Large intestine (tissue), 3 donors: Measurements from ENCODE around the gene FADS2. TPM values are rescaled to one million over a fixed set of nuclear protein-coding genes. Genes with fewer than 3 reads are reported as not detected.
"Not testable (repeated sequence)": the region's sequence is repeated elsewhere in the genome, so short reads cannot be mapped to it uniquely, and the experiment has no call there.

Source experiments
- DNase-seq, 2 donors: peaks; one replicate each; pipeline versions ENCODE4 v3.0.0 to v3.0.0-alpha.2; 2013
- H3K27ac ChIP-seq: one replicate; pipeline ENCODE4 v1.5.1; 2013; ENCODE audit warnings: low read length
- H3K27me3 ChIP-seq: 2 replicates; pipeline ENCODE4 v1.6.1; 2013; ENCODE audit warnings: low read length; ENCODE audit not compliant: control insufficient read depth, insufficient read depth
- H3K36me3 ChIP-seq: 2 replicates; pipeline ENCODE4 v1.6.1; 2013; ENCODE audit warnings: low read length; ENCODE audit not compliant: control insufficient read depth, insufficient read depth
- H3K4me1 ChIP-seq: one replicate; pipeline ENCODE4 v1.6.1; 2013; ENCODE audit warnings: low read length; ENCODE audit not compliant: control insufficient read depth, insufficient read depth
- H3K4me3 ChIP-seq: one replicate; pipeline ENCODE4 v1.5.1; 2013; ENCODE audit warnings: low read length
- H3K9me3 ChIP-seq: one replicate; pipeline ENCODE4 v1.6.1; 2013; ENCODE audit warnings: mild to moderate bottlenecking, low read depth, low read length, moderate library complexity; ENCODE audit not compliant: control insufficient read depth
- WGBS: methylation state at CpG from one replicate; pipeline ENCODE4 v1.1.5; 2013; ENCODE audit warnings: low lambda C conversion rate; ENCODE audit not compliant: insufficient coverage; 5-methylcytosine and 5-hydroxymethylcytosine counted together
- polyA plus RNA-seq: library from polyadenylated mRNA; unstranded; fragments of 120-200 nt; gene quantifications from one replicate; pipeline ENCODE4 v1.2.1, GENCODE V29; 2013

FADS2 gene
- polyA plus RNA-seq, 1 donor: 28.8 TPM

DNA sequence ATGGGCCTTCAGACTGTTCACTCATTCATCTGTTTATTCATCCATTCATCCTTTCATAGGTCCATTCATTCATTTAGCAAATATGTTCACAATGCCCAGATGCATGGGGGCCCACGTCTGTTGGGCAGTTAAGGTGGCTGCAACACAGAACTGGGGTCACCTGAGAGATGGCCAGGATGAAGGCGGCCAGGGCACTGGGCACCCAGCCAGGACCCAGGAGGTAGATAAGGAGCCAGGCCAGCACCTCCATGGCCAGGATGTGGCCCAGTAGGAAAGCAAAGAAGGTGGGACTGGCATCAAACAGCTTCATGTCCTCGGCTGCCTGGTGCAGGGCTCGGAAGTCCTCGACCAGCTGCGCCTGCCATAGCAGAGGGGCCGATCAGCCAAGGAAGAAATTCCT, 51.1 kb downstream of the FADS2 start:
- Histone ChIP-seq H3K27ac (no peak overlapping the region), H3K4me1 (no peaks in the 10 kb centered on the region), H3K36me3 (no peaks in the 10 kb centered on the region), H3K4me3 (no peak overlapping the region), H3K27me3 (no peaks in the 10 kb centered on the region), H3K9me3 (no peaks in the 10 kb centered on the region)
- no peak for DNase-seq
- no CpG with 5 or more reads among the region's 7 CpGs for WGBS

DNA sequence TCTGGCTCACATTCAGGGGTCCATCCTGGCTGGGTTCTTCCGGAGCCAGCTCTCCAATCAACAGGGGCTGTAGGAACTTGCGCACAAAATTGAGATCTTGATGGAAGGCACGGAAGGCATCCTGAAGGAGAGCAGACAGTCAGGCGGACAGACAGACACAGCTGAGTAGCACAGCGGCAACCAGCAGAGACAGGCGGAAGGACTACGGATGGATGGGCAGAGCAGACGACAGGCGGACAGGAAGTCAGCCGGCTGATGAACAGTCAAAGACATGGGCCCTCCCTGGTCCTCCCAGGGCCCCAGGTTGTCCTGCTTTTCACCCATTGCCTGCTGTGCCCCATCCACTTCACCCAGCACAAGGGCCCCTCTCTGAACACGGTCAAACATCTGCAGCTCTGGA, 51.9 kb downstream of the FADS2 start:
- WGBS: 100% methylated on average over 4 of the region's 11 CpGs
- Histone ChIP-seq H3K4me3 (no peak overlapping the region), H3K27me3 (no peaks in the 10 kb centered on the region), H3K27ac (no peak overlapping the region), H3K4me1 (no peaks in the 10 kb centered on the region), H3K9me3 (no peaks in the 10 kb centered on the region), H3K36me3 (no peaks in the 10 kb centered on the region)
- no peak for DNase-seq

DNA sequence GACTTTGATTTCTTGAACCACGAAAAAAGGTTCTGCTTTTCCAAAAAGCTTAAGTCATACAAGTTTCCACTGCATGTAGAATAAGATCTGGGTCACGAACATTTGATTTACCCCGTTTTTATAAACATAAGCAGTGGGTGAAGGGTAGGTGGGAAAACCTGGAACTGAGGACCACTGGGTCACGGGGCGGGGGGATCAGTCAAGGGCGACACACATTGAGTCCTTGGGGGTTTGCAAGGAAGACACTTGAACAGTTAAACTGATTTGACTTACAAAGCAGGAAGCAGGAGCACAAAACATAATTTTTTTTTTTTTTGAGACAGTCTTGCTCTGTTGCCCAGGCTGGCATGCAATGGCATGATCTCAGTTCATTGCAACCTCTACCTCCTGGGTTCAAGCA, 52.4 kb downstream of the FADS2 start:
- no peaks in the 10 kb centered on the region for H3K36me3 ChIP-seq
- H3K4me3 ChIP-seq: no peak overlapping the region
- no peak overlapping the region for H3K27ac ChIP-seq
- WGBS: no CpG with 5 or more reads among the region's 6 CpGs
- H3K4me1 ChIP-seq: no peaks in the 10 kb centered on the region
- no peaks in the 10 kb centered on the region for H3K27me3 ChIP-seq
- DNase-seq: no peak
- no peaks in the 10 kb centered on the region for H3K9me3 ChIP-seq

DNA sequence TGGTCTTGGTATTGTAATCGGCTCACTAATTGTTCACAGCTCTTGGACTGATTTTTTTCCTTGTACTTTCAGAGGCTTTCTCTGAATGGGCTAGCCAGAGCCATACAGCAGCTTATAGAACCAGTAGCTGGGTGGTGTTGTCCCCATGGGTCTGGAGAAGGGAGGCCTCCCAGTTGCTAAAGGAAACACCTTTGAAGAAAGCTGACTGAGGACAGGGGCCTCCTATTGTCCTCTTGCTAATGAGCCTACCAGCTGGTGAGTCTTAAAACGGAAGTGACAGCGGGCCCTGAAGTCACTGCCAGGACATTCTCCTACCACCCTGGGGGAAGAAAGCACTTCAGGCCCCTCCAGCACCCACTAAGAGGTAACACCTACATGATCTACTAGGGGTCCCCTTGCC, 53.3 kb downstream of the FADS2 start:
- Histone ChIP-seq H3K9me3 (no peaks in the 10 kb centered on the region), H3K36me3 (no peaks in the 10 kb centered on the region), H3K27me3 (no peaks in the 10 kb centered on the region), H3K4me3 (no peak overlapping the region), H3K4me1 (no peaks in the 10 kb centered on the region), H3K27ac (no peak overlapping the region)
- no peak for DNase-seq
- WGBS: no CpG with 5 or more reads among the region's 3 CpGs

DNA sequence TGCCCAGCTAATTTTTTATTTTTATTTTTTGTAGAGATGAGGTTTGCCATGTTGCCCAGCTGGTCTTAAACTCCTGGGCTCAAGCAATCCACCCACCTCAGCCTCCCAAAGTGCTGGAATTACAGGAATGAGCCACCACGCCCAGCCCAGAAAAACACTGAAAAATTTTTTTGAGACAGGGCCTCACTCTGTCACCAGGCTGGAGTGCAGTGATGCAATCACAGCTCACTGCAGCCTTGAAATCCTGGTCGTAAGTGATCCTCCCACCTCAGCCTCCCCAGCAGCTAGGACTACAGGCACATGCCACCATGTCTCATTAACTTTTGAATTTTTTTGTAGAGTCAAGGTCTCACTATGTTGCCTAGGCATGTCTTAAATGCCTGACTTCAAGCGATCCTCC, 54.2 kb downstream of the FADS2 start:
- H3K4me3 ChIP-seq, H3K36me3 ChIP-seq, H3K27ac ChIP-seq, H3K4me1 ChIP-seq, H3K9me3 ChIP-seq, DNase-seq, H3K27me3 ChIP-seq: not testable (repeated sequence)
- WGBS: no CpG with 5 or more reads among the region's 3 CpGs

DNA sequence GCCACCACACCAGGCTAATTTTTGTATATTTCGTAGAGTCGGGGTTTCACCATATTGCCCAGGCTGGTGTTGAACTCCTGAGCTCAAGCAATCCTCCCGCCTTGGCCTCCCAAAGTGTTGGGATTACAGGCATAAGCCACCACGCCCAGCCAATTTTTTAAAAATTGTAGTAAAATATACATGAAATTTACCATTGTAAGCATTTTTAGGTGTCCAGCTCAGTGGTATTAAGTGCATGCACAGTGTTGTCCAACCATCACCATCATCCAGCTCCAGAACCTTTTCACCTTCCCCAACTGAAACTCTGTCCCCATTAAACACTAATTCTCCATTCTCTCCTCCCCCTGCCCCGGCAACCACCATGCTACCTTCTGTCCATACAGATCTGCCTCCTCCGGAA, 54.8 kb downstream of the FADS2 start:
- WGBS: no CpG with 5 or more reads among the region's 6 CpGs
- no peaks in the 10 kb centered on the region for H3K4me1 ChIP-seq
- no peak overlapping the region for H3K27ac ChIP-seq
- peaks cover 3% of the 10 kb centered on the region for H3K27me3 ChIP-seq
- no peaks in the 10 kb centered on the region for H3K36me3 ChIP-seq
- H3K9me3 ChIP-seq: no peaks in the 10 kb centered on the region
- no peak for DNase-seq
- no peak overlapping the region for H3K4me3 ChIP-seq

DNA sequence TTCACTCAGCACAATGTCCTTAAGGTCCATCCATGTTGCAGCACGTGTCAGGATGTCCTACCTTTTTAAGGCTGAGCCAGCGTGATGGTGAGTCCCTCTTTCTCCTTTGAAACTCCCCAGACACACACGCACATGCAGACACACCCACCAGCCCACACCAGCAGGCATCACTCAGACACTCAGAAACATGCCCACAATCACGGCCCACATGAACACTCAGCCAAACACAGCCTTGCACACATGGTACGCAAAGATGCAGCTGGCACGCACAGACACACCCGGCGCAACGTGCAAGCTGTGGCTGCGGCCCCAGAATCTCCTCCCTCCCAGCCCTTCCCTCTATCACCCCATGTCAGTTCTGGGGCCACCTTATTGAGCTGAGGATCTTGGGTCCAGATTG, 55.2 kb downstream of the FADS2 start:
- H3K4me3 ChIP-seq: no peak overlapping the region
- peaks cover 3% of the 10 kb centered on the region for H3K27me3 ChIP-seq
- no peaks in the 10 kb centered on the region for H3K36me3 ChIP-seq
- no peaks in the 10 kb centered on the region for H3K9me3 ChIP-seq
- no peaks in the 10 kb centered on the region for H3K4me1 ChIP-seq
- no CpG with 5 or more reads among the region's 10 CpGs for WGBS
- DNase-seq: no peak
- H3K27ac ChIP-seq: no peak overlapping the region

DNA sequence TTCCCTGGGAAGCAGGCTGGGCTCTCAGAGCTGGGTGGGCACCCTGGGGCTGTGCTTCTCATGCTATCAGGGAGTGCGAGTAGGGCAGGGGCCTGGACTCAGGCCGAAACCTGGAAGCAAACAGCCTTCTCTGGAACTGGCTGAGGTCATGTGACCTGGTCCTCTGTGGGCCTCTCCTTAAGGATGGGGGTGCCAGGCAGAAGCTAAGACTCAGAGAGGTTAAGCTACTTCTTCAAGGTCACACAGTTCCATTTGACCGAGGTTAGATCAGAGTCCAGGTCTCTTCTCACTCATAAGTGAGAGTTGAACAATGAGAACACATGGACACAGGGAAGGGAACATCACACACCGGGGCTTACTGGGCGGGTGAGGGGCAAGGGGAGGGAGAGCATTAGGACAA, 55.8 kb downstream of the FADS2 start:
- Histone ChIP-seq H3K4me3 (no peak overlapping the region), H3K9me3 (no peaks in the 10 kb centered on the region), H3K36me3 (no peaks in the 10 kb centered on the region), H3K4me1 (no peaks in the 10 kb centered on the region), H3K27me3 (peaks cover 3% of the 10 kb centered on the region), H3K27ac (no peak overlapping the region)
- DNase-seq: no peak
- no CpG with 5 or more reads among the region's 5 CpGs for WGBS

DNA sequence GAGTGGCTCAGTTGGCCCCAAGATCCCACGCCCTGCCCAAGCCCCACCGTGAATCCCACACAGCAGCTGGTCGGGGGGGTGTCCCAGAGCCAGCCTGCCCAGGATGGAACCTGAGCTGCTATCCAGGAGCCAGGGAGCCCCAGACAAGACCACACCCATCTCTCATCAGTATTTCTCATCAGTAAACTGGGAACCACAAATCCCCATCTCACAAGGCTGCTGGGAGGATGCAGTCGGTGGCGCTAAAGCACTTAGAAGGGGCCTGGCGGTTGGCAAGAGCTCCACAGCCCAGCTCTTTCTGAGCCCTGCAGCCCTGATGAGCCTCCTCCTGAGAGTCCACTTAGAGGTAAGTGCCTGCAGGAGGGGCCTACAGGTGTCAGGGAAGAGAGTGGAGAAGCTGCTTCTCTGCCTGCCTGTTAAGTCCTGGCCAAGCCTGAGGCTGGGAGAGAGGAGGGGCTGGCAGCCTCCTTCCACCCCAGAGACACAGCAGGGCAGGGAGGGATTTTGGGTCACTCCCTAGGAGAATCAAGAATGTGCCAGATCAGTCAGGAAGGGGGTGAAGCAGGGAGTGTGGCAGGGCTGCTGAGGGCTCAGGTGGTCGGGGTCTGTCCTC, 57.2 kb downstream of the FADS2 start:
- peaks cover 3% of the 10 kb centered on the region for H3K27me3 ChIP-seq
- no peaks in the 10 kb centered on the region for H3K36me3 ChIP-seq
- H3K27ac ChIP-seq: no peak overlapping the region
- H3K4me1 ChIP-seq: peaks cover 1% of the 10 kb centered on the region
- no CpG with 5 or more reads among the region's 7 CpGs for WGBS
- no peak overlapping the region for H3K4me3 ChIP-seq
- no peak for DNase-seq
- no peaks in the 10 kb centered on the region for H3K9me3 ChIP-seq

DNA sequence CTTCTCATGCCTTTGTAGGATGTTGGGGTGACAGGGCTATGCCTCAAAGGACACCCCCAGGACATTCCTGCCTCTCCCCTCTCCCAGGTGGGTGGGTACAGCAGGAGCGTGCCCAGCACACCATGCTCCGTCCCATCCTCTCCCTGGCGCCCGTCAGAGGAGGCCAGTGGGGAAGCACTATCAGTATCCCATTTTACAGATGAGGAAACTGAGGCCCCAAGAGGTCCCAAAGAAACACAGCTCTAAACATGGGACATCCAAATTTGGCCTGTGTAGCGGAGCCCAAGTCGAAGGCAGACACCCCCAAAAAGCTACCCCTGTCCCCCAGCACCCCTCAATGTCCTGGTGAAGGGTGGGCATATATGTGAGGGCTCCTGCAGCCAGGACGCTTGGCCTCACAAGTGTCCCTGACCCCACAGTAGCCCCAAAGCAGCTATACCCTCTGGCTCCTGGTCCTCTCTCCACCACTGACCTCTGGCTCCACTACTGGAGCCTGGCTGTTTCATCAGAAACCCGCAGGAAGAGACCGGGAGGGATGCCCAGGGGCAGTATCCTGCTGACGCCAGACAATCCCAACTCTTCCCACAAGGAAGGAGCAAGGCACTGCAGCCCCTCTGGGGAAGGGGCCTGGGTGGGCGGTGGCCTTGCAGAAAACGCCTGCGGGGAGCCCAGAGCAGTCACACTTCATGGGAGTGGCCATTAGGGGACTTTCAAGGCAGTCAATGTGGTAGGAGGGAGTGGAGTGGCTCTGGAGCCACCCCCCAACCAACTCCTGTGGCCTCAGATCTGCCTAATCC, 57.9 kb downstream of the FADS2 start:
- Histone ChIP-seq H3K27me3 (peaks cover 3% of the 10 kb centered on the region), H3K4me3 (no peak overlapping the region), H3K36me3 (no peaks in the 10 kb centered on the region), H3K9me3 (no peaks in the 10 kb centered on the region), H3K27ac (no peak overlapping the region), H3K4me1 (peaks cover 9% of the 10 kb centered on the region)
- no CpG with 5 or more reads among the region's 13 CpGs for WGBS
- DNase-seq: no peak

DNA sequence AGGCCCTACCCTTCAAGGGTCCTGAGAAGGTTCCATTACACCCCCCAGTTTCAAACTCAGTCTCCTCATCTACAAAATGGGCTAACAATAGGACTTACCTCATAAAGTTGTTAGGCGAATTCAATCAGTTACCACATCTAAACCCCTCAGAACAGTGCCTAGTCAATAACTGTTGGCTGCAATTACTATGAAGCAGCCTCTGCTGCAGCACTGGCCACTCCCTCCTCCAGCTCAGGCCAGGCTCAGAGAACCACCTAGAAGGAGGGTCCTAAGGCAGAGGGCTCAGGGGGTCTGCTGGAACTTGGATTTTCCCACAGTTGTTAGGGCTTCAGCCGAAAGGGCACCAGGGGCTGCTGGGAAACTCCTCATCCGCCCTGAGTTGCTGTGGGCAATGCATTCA, 58.5 kb downstream of the FADS2 start:
- peaks cover under 1% of the 10 kb centered on the region for H3K9me3 ChIP-seq
- no peak overlapping the region for H3K4me3 ChIP-seq
- no peaks in the 10 kb centered on the region for H3K36me3 ChIP-seq
- peaks cover 3% of the 10 kb centered on the region for H3K27me3 ChIP-seq
- no peak for DNase-seq
- H3K4me1 ChIP-seq: peaks cover 9% of the 10 kb centered on the region
- WGBS: no CpG with 5 or more reads among the region's 3 CpGs
- no peak overlapping the region for H3K27ac ChIP-seq
